SK-N-SH (cell line): Measurements from ENCODE around the gene CDC73. TPM values are rescaled to one million over a fixed set of nuclear protein-coding genes. Genes with fewer than 3 reads are reported as not detected.

Source experiments
- CTCF ChIA-PET: fragments of 300-600, 350-600 bp; formaldehyde crosslinking; extraction: SDS; loops from one replicate; lab custom pipeline; 2021; lab: Yijun Ruan, JAX
- POLR2A ChIA-PET: fragments of 350-600 bp; sonication (Branson Sonifier 250); formaldehyde crosslinking; extraction: SDS; loops from one replicate; lab custom pipeline; 2020; ENCODE audit warnings: antibody characterized with exemption, inconsistent platforms; lab: Yijun Ruan, JAX
- DNase-seq: peaks from one replicate; pipeline ENCODE4 v3.0.0; 2012
- H2AFZ ChIP-seq: fragments of 200-600 bp; sonication (generic); 2 replicates; pipeline ENCODE4 v1.8.1; 2016; ENCODE audit warnings: antibody characterized with exemption, mild to moderate bottlenecking, low read depth
- H3F3A ChIP-seq: fragments of 200-600 bp; sonication (generic); replicated peaks from 2 replicates; pipeline ENCODE3; 2016; ENCODE audit warnings: antibody characterized with exemption, mild to moderate bottlenecking; ENCODE audit not compliant: insufficient read depth
- H3K27ac ChIP-seq, 2 experiments: fragments of 200-500 bp in 1 of 2; fragments of 200-600 bp in 1 of 2; sonication (Bioruptor generic) in 1 of 2; sonication (generic), shearing (Covaris generic) in 1 of 2; 2 replicates each; pipeline versions ENCODE4 v1.5.1 to v1.6.1; 2014 to 2016; ENCODE audit warnings: low read depth in 2 of 2, inconsistent platforms in 1 of 2, low read length in 1 of 2, mild to moderate bottlenecking in 1 of 2, mixed read lengths in 1 of 2
- H3K27me3 ChIP-seq: fragments of 200-600 bp; sonication (generic), shearing (Covaris generic); 2 replicates; pipeline ENCODE4 v1.6.1; 2016; ENCODE audit warnings: mixed run types; ENCODE audit not compliant: insufficient read depth
- H3K36me3 ChIP-seq, 2 experiments: fragments of 200-500 bp in 1 of 2; fragments of 200-600 bp in 1 of 2; sonication (Bioruptor generic) in 1 of 2; sonication (generic) in 1 of 2; replicated peaks in 1 of 2; 2 replicates each; pipeline versions ENCODE3 to v1.5.1; 2014 to 2016; ENCODE audit warnings: low read length in 1 of 2, mild to moderate bottlenecking in 1 of 2; ENCODE audit not compliant: insufficient read depth in 2 of 2, control insufficient read depth in 1 of 2
- H3K4me1 ChIP-seq, 2 experiments: fragments of 200-500 bp in 1 of 2; fragments of 200-600 bp in 1 of 2; sonication (Bioruptor generic) in 1 of 2; sonication (generic), shearing (Covaris generic) in 1 of 2; 2 replicates each; pipeline versions ENCODE4 v1.5.1 to v1.6.1; 2014 to 2016; ENCODE audit warnings: low read depth in 1 of 2, low read length in 1 of 2, mixed run types in 1 of 2; ENCODE audit not compliant: insufficient read depth in 2 of 2, control insufficient read depth in 1 of 2
- H3K4me2 ChIP-seq: fragments of 200-600 bp; sonication (generic), shearing (Covaris generic); 2 replicates; pipeline ENCODE4 v1.6.1; 2017; ENCODE audit warnings: mixed run types
- H3K4me3 ChIP-seq, 2 experiments: fragments of 200-500 bp in 1 of 2; fragments of 200-600 bp in 1 of 2; sonication (Bioruptor generic) in 1 of 2; sonication (generic), shearing (Covaris generic) in 1 of 2; 2 replicates each; pipeline versions ENCODE4 v1.5.1 to v1.8.1; 2014 to 2016; ENCODE audit warnings: low read depth in 2 of 2, inconsistent platforms in 1 of 2, low read length in 1 of 2, mild to moderate bottlenecking in 1 of 2, mixed read lengths in 1 of 2, moderate library complexity in 1 of 2
- H3K79me2 ChIP-seq: fragments of 200-600 bp; sonication (generic); 2 replicates; pipeline ENCODE4 v1.8.1; 2017; ENCODE audit warnings: mild to moderate bottlenecking; ENCODE audit not compliant: insufficient read depth
- H3K9ac ChIP-seq: fragments of 200-600 bp; sonication (generic); 2 replicates; pipeline ENCODE4 v1.6.1; 2017; ENCODE audit warnings: mixed run types
- H3K9me2 ChIP-seq: fragments of 200-600 bp; sonication (generic); 2 replicates; pipeline ENCODE4 v1.6.1; 2017; ENCODE audit warnings: mixed run types
- H3K9me3 ChIP-seq: fragments of 200-600 bp; sonication (generic); 2 replicates; pipeline ENCODE4 v1.6.1; 2017; ENCODE audit warnings: mixed run types, mild to moderate bottlenecking, moderate library complexity
- H4K20me1 ChIP-seq: fragments of 200-600 bp; sonication (generic); 2 replicates; pipeline ENCODE4 v1.6.1; 2017; ENCODE audit warnings: mild to moderate bottlenecking, mixed run types; ENCODE audit not compliant: insufficient read depth
- CTCF ChIP-seq: fragments of 200-600 bp; sonication (generic); IDR thresholded peaks from 2 replicates; pipeline ENCODE4 v1.6.1; 2017; ENCODE audit warnings: antibody characterized with exemption, mild to moderate bottlenecking, moderate library complexity
- EP300 ChIP-seq, 2 experiments: IDR thresholded peaks; 2 replicates each; pipeline versions ENCODE4 v1.4.0 to v1.6.1; 2012; ENCODE audit warnings: borderline replicate concordance in 1 of 2, low read depth in 1 of 2, low read length in 1 of 2
- FOXJ3 ChIP-seq: sonication (generic); formaldehyde crosslinking; IDR thresholded peaks from 2 replicates; pipeline ENCODE4 v1.5.1; 2020; ENCODE audit warnings: mild to moderate bottlenecking, missing genetic modification reagents
- FOXM1 ChIP-seq: IDR thresholded peaks from 2 replicates; pipeline ENCODE4 v1.4.0; 2012; ENCODE audit warnings: low read depth, mild to moderate bottlenecking
- GABPA ChIP-seq: IDR thresholded peaks from 2 replicates; pipeline ENCODE4 v1.4.0; 2012; ENCODE audit warnings: low read depth, mild to moderate bottlenecking
- JUND ChIP-seq: IDR thresholded peaks from 2 replicates; pipeline ENCODE4 v1.4.0; 2012
- NRF1 ChIP-seq: IDR thresholded peaks from 2 replicates; pipeline ENCODE4 v1.6.1; 2012; ENCODE audit warnings: low read depth, mild to moderate bottlenecking, low read length
- RCOR1 ChIP-seq: fragments of 150-350 bp; IDR thresholded peaks from 2 replicates; pipeline ENCODE4 v1.6.1; 2017; ENCODE audit warnings: antibody characterized with exemption, low read length
- REST ChIP-seq: IDR thresholded peaks from 2 replicates; pipeline ENCODE4 v1.6.1; 2012; ENCODE audit warnings: mild to moderate bottlenecking, low read depth, low read length, moderate library complexity
- RFX5 ChIP-seq: IDR thresholded peaks from 2 replicates; pipeline ENCODE4 v1.6.1; 2012; ENCODE audit warnings: mild to moderate bottlenecking, improper control_type of control experiment, low read length
- TCF12 ChIP-seq: IDR thresholded peaks from 2 replicates; pipeline ENCODE4 v1.4.0; 2012
- WGBS: methylation state at CpG from one replicate; pipeline ENCODE4 v1.1.6; 2017; ENCODE audit warnings: low lambda C conversion rate; 5-methylcytosine and 5-hydroxymethylcytosine counted together
- polyA plus RNA-seq, 3 experiments: library from polyadenylated mRNA; depleted of rRNA; stranded (reverse); fragments of >200 nt; gene quantifications; 2 replicates each; pipeline ENCODE4 v1.2.3, GENCODE V29; 2012
- TF ChIP-seq, protein P1 (sequence below): fragments of 150-350 bp; IDR thresholded peaks from 2 replicates; pipeline ENCODE4 v1.6.1; 2016; ENCODE audit warnings: mild to moderate bottlenecking, low read depth, low read length

The CDC73 gene
- polyA plus RNA-seq, 1 of the 3 experiments (the other 2 are of a cell fraction) = 13.4 TPM

DNA sequence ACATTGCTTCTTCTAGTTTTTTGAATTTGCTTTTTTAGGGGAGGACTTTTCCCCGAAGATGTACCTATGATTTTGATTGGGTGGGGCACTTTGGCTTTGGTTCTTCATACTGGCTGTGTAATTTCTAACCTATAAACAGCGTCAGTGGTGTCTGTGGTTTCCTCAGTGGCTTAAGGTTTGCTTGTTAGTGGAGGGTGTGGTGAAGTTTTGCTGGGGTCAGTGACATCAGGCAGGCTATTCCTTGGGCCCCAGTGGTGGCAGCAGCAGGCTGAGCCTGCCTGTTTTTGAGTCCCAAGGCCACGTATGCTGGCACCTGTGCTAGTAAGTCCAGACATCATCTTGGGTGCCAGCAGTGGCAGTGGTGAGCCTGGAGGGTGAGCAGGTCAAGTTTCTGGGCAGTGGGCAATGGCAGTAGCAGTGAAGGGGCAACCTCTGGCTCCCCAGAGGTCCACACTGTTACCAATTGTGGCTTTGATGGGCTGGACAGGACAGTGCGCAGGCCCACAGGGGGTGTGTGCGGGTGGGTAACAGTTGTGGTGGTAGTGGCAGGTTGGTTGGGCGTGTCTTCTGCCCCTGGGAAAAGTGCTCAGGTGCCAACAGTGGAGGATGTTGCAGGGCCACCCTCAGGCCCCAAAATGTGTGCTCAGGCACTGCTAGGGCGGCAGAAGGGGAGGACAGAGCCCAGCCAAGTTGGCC, 119.4 kb downstream of the CDC73 start (continued):
- TF ChIP-seq RCOR1 = no peak

DNA sequence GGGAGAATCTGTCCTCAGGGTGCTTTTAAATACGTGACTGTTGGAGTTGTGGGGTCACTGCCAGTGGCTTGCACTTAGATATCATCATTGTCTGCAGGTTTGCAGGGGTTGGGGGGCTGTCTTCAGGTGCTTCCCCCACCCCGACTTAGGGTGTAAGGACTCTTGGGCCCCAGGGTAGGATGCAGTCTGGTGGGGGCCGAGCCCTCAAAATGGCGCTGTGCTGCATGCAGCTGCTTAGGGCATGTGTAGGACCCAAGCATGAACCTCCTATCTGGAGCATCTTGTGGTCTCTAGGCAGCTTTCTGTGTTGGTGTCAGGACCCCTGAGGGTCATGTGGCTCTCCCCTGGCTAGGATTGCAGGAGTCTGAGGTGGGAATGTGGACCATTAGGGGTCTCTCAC, 120.2 kb downstream of the CDC73 start:
- no peak overlapping the region for H3K27ac ChIP-seq
- H2AFZ ChIP-seq = no peak overlapping the region
- 94% methylated on average over 2 of the region's 4 CpGs for WGBS
- H3K27me3 ChIP-seq = no peaks in the 10 kb centered on the region
- H3K9me3 ChIP-seq = no peaks in the 10 kb centered on the region
- no peaks in the 10 kb centered on the region for H3F3A ChIP-seq
- 0 out of 2 replicates have a peak, but pooled peaks cover 2% of the 10 kb centered on the region for H3K79me2 ChIP-seq
- no peak overlapping the region for H3K9ac ChIP-seq
- H4K20me1 ChIP-seq = no peaks in the 10 kb centered on the region
- POLR2A ChIA-PET = no interaction called here
- no peaks in the 10 kb centered on the region for H3K4me1 ChIP-seq
- TF ChIP-seq RCOR1 = no peak
- no peak for TF ChIP-seq FOXM1
- TF ChIP-seq EP300 (IDR thresholded peaks at IDR 0.05; ENCODE audit: borderline replicate concordance in 1 of 2, low read depth in 1 of 2, low read length in 1 of 2) = no peak
- no peak for TF ChIP-seq TCF12
- TF ChIP-seq GABPA = no peak
- no peak for TF ChIP-seq NRF1
- no peak for TF ChIP-seq RFX5
- no peak for TF ChIP-seq JUND
- TF ChIP-seq, protein P1, sequence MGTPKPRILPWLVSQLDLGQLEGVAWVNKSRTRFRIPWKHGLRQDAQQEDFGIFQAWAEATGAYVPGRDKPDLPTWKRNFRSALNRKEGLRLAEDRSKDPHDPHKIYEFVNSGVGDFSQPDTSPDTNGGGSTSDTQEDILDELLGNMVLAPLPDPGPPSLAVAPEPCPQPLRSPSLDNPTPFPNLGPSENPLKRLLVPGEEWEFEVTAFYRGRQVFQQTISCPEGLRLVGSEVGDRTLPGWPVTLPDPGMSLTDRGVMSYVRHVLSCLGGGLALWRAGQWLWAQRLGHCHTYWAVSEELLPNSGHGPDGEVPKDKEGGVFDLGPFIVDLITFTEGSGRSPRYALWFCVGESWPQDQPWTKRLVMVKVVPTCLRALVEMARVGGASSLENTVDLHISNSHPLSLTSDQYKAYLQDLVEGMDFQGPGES = no peak
- TF ChIP-seq REST = no peak
- TF ChIP-seq CTCF = no peak
- TF ChIP-seq FOXJ3 (CRISPR knock-in tag) = no peak
- TF ChIP-seq, all 33 proteins: peak for 0
- CTCF ChIA-PET = interaction anchor here (1.5 kb wide), 1 partner anchor 10 kb away, joined by 3 read pairs; no protein-coding TSS in a partner anchor
- Histone ChIP-seq H3K4me2 (no peak overlapping the region), H3K9me2 (no peaks in the 10 kb centered on the region), H3K4me3 (no peak overlapping the region), H3K36me3 (peaks cover 22 to 38% of the 10 kb centered on the region in 2 experiments)
- DNase-seq = no peak
